ENCODE measurements around the gene RIN3. TPM values are rescaled to one million over a fixed set of nuclear protein-coding genes. Genes with fewer than 3 reads are reported as not detected.

RIN3 gene
- total RNA-seq, 1 experiment from 2014 or later = 4.8 TPM

GRCh38 chr14:92491782-92492181 lies 21.8 kb upstream of the RIN3 start:
- H3K9me2 ChIP-seq (replicated peaks; ENCODE audit: low read length) = no peaks in the 10 kb centered on the region
- no peak overlapping the region for H2AFZ ChIP-seq (ENCODE audit: low read length)
- H4K20me1 ChIP-seq (ENCODE audit: low read length) = no peaks in the 10 kb centered on the region
- H3K4me2 ChIP-seq (ENCODE audit: low read length) = no peak overlapping the region
- H3K9me3 ChIP-seq (ENCODE audit: low read length) = no peaks in the 10 kb centered on the region
- POLR2A ChIA-PET (ENCODE audit: unreplicated experiment) = no interaction called here
- DNase-seq = no peak
- no peaks in the 10 kb centered on the region for H3F3A ChIP-seq (ENCODE audit: low read length, unreplicated experiment)
- H3K36me3 ChIP-seq (ENCODE audit: low read depth, low read length) = no peaks in the 10 kb centered on the region
- no peaks in the 10 kb centered on the region for H3K27me3 ChIP-seq (ENCODE audit: low read length)
- H3K4me3 ChIP-seq (ENCODE audit: low read length) = no peak overlapping the region
- ATAC-seq = no peak
- no peaks in the 10 kb centered on the region for H3K4me1 ChIP-seq (ENCODE audit: insufficient read depth, low read length)
- CTCF ChIA-PET = no interaction called here
- no peak overlapping the region for H3K27ac ChIP-seq (ENCODE audit: low read length)
- BruUV-seq (replicated peaks) = no TSS peak
- intact Hi-C loops (cut with micrococcal nuclease) = no loop called here
- TF ChIP-seq CTCF (conservative IDR thresholded peaks at IDR 0.05; ENCODE audit: low read depth, low read length) (no peak), EZH2 (IDR thresholded peaks at IDR 0.05; ENCODE audit: low read length, unreplicated experiment) (no peak), EZH2phosphoT487 (IDR thresholded peaks at IDR 0.05; ENCODE audit: borderline replicate concordance, low read length) (no peak)
- no peaks in the 10 kb centered on the region for H3K79me2 ChIP-seq (ENCODE audit: low read length)
- no peak overlapping the region for H3K9ac ChIP-seq (ENCODE audit: low read length)

- intact Hi-C loops (cut with micrococcal nuclease) = no loop called here
- H3K36me3 ChIP-seq (ENCODE audit: low read depth, low read length) = no peaks in the 10 kb centered on the region
- no peaks in the 10 kb centered on the region for H3F3A ChIP-seq (ENCODE audit: low read length, unreplicated experiment)
- no peak overlapping the region for H3K9ac ChIP-seq (ENCODE audit: low read length)
- POLR2A ChIA-PET (ENCODE audit: unreplicated experiment) = no interaction called here
- no peaks in the 10 kb centered on the region for H3K27me3 ChIP-seq (ENCODE audit: low read length)
- ATAC-seq (no peak), DNase-seq (no peak)
- BruUV-seq (replicated peaks) = no TSS peak
- H3K4me3 ChIP-seq (ENCODE audit: low read length) = no peak overlapping the region
- H3K4me2 ChIP-seq (ENCODE audit: low read length) = no peak overlapping the region
- no peak overlapping the region for H3K27ac ChIP-seq (ENCODE audit: low read length)
- no peaks in the 10 kb centered on the region for H3K9me2 ChIP-seq (replicated peaks; ENCODE audit: low read length)
- no peaks in the 10 kb centered on the region for H4K20me1 ChIP-seq (ENCODE audit: low read length)
- TF ChIP-seq EZH2 (IDR thresholded peaks at IDR 0.05; ENCODE audit: low read length, unreplicated experiment) (no peak), EZH2phosphoT487 (IDR thresholded peaks at IDR 0.05; ENCODE audit: borderline replicate concordance, low read length) (no peak), CTCF (conservative IDR thresholded peaks at IDR 0.05; ENCODE audit: low read depth, low read length) (no peak)
- CTCF ChIA-PET = no interaction called here
- H3K9me3 ChIP-seq (ENCODE audit: low read length) = no peaks in the 10 kb centered on the region
- H3K79me2 ChIP-seq (ENCODE audit: low read length) = no peaks in the 10 kb centered on the region
- no peak overlapping the region for H2AFZ ChIP-seq (ENCODE audit: low read length)
- no peaks in the 10 kb centered on the region for H3K4me1 ChIP-seq (ENCODE audit: insufficient read depth, low read length)
Observed at GRCh38 chr14:92492258-92492657, 21.3 kb upstream of the RIN3 start.

GRCh38 chr14:92493024-92493423 lies 20.6 kb upstream of the RIN3 start:
- Histone ChIP-seq H3K9me3 (ENCODE audit: low read length) (no peaks in the 10 kb centered on the region), H2AFZ (ENCODE audit: low read length) (no peak overlapping the region), H3K27me3 (ENCODE audit: low read length) (no peaks in the 10 kb centered on the region), H3K9me2 (replicated peaks; ENCODE audit: low read length) (no peaks in the 10 kb centered on the region), H3K36me3 (ENCODE audit: low read depth, low read length) (no peaks in the 10 kb centered on the region), H3K4me1 (ENCODE audit: insufficient read depth, low read length) (no peaks in the 10 kb centered on the region), H3K9ac (ENCODE audit: low read length) (no peak overlapping the region), H3F3A (ENCODE audit: low read length, unreplicated experiment) (no peaks in the 10 kb centered on the region), H3K4me3 (ENCODE audit: low read length) (no peak overlapping the region), H3K79me2 (ENCODE audit: low read length) (no peaks in the 10 kb centered on the region), H4K20me1 (ENCODE audit: low read length) (no peaks in the 10 kb centered on the region), H3K4me2 (ENCODE audit: low read length) (no peak overlapping the region), H3K27ac (ENCODE audit: low read length) (no peak overlapping the region)
- no TSS peak for BruUV-seq (replicated peaks)
- DNase-seq = no peak
- TF ChIP-seq EZH2 (IDR thresholded peaks at IDR 0.05; ENCODE audit: low read length, unreplicated experiment) (no peak), EZH2phosphoT487 (IDR thresholded peaks at IDR 0.05; ENCODE audit: borderline replicate concordance, low read length) (no peak), CTCF (conservative IDR thresholded peaks at IDR 0.05; ENCODE audit: low read depth, low read length) (no peak)
- intact Hi-C loops (cut with micrococcal nuclease) = no loop called here
- no peak for ATAC-seq
- POLR2A ChIA-PET (ENCODE audit: unreplicated experiment) = no interaction called here
- CTCF ChIA-PET = no interaction called here

Data from PC-3 (cell line).